Measurements from ENCODE around the gene ZFP91. TPM values are rescaled to one million over a fixed set of nuclear protein-coding genes. Genes with fewer than 3 reads are reported as not detected.

ZFP91 gene
- polyA plus RNA-seq, 1 experiment: 18.3 TPM

GRCh38 chr11:58577555-58578135 is 1.2 kb upstream of the ZFP91 start:
- Histone ChIP-seq H3K4me3 (ENCODE audit: low read depth, low read length) (peak overlapping the region; percentile 95), H3K27me3 (ENCODE audit: control insufficient read depth, insufficient read depth, low read length) (no peaks in the 10 kb centered on the region), H3K36me3 (ENCODE audit: control insufficient read depth, insufficient read depth, low read length) (no peaks in the 10 kb centered on the region)
- ChIA-PET CTCF (interaction anchor here (0.6 to 4.4 kb wide), 14 partner anchors 10 to 894 kb away, joined by 3 to 45 read pairs (median 6); no protein-coding TSS in a partner anchor), POLR2A (interaction anchor here (1.0 kb wide), 1 partner anchor 51 kb away, joined by 3 read pairs; no protein-coding TSS in a partner anchor)
- TF ChIP-seq CTCF (IDR thresholded peaks at IDR 0.05; ENCODE audit: insufficient read depth, low read depth, low read length): no peak
- DNase-seq (ENCODE audit: low read depth): peak; percentile 74

GRCh38 chr11:58578136-58578634 is 678 bp upstream of the ZFP91 start:
- POLR2A ChIA-PET: interaction anchor here (0.8 to 1.0 kb wide), 2 partner anchors 51 to 768 kb away, joined by 3 read pairs; no protein-coding TSS in a partner anchor
- H3K4me3 ChIP-seq (ENCODE audit: low read depth, low read length): peak overlapping the region; percentile 95
- no peak for TF ChIP-seq CTCF (IDR thresholded peaks at IDR 0.05; ENCODE audit: insufficient read depth, low read depth, low read length)
- H3K27me3 ChIP-seq (ENCODE audit: control insufficient read depth, insufficient read depth, low read length): no peaks in the 10 kb centered on the region
- CTCF ChIA-PET: interaction anchor here (0.6 to 4.4 kb wide), 7 partner anchors 16 to 895 kb away, joined by 3 to 45 read pairs (median 6); no protein-coding TSS in a partner anchor
- no peaks in the 10 kb centered on the region for H3K36me3 ChIP-seq (ENCODE audit: control insufficient read depth, insufficient read depth, low read length)
- DNase-seq (ENCODE audit: low read depth): peak; percentile 97

DNA sequence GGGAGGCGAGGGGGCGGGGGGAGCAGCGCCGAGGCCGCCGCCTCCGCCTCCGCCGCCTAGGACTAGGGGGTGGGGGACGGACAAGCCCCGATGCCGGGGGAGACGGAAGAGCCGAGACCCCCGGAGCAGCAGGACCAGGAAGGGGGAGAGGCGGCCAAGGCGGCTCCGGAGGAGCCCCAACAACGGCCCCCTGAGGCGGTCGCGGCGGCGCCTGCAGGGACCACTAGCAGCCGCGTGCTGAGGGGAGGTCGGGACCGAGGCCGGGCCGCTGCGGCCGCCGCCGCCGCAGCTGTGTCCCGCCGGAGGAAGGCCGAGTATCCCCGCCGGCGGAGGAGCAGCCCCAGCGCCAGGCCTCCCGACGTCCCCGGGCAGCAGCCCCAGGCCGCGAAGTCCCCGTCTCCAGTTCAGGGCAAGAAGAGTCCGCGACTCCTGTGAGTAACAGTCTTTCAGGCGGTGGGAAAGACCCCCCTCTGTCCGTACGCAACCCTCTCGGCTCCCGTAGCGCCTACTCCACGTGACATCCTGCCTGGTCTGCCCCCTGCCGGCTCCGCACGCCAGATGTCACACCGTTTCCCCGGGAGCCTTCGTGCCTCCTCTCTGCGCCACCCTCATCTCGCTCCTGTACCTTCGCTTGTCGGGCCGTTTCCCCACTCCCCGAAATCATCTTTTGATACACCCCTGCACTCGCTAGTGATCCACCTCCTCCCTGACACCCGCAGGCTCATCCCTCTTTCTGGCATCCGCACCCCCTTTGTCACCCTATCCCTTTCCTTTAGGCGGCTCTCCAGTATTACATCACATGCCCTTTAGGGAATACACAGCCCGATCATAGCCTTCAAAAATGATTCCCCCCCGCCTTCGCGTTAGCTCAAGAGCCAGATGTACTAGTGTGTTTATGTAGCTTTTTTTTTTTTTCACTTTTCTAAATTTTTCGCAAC is 598 bp downstream of the ZFP91 start:
- ChIA-PET CTCF (interaction anchor here (0.6 to 4.4 kb wide), 4 partner anchors 11 to 321 kb away, joined by 3 to 45 read pairs (median 5); no protein-coding TSS in a partner anchor), POLR2A (no interaction called here)
- peak; percentile 34 for DNase-seq (ENCODE audit: low read depth)
- TF ChIP-seq CTCF (IDR thresholded peaks at IDR 0.05; ENCODE audit: insufficient read depth, low read depth, low read length): peak; percentile 88
- Histone ChIP-seq H3K27me3 (ENCODE audit: control insufficient read depth, insufficient read depth, low read length) (no peaks in the 10 kb centered on the region), H3K36me3 (ENCODE audit: control insufficient read depth, insufficient read depth, low read length) (no peaks in the 10 kb centered on the region), H3K4me3 (ENCODE audit: low read depth, low read length) (peak overlapping the region; percentile 95)

DNA sequence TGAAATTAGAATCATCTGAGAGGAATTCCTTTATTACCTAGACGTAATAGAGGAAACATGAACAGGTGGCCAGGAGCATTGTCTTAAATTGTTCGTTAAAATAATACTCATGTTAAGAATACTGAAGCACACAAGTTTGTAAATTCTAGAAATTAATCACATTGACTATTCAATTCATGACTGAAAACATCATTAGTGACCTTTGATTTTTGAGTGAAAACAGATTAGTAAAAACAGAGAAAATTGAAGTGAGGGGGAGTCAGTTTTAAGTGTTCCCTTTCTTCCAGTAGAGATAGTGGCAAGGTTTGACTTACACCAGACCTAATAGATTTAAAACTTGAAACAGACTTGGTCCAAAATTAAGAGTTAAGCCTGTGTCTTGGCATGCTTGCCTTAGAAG is 1.4 kb downstream of the ZFP91 start:
- CTCF ChIA-PET: interaction anchor here (0.6 to 1.6 kb wide), 3 partner anchors 12 to 320 kb away, joined by 3 to 6 read pairs (median 4); no protein-coding TSS in a partner anchor
- Histone ChIP-seq H3K4me3 (ENCODE audit: low read depth, low read length) (peak overlapping the region; percentile 95), H3K36me3 (ENCODE audit: control insufficient read depth, insufficient read depth, low read length) (no peaks in the 10 kb centered on the region), H3K27me3 (ENCODE audit: control insufficient read depth, insufficient read depth, low read length) (no peaks in the 10 kb centered on the region)
- TF ChIP-seq CTCF (IDR thresholded peaks at IDR 0.05; ENCODE audit: insufficient read depth, low read depth, low read length): no peak
- no peak for DNase-seq (ENCODE audit: low read depth)
- POLR2A ChIA-PET: no interaction called here

DNA sequence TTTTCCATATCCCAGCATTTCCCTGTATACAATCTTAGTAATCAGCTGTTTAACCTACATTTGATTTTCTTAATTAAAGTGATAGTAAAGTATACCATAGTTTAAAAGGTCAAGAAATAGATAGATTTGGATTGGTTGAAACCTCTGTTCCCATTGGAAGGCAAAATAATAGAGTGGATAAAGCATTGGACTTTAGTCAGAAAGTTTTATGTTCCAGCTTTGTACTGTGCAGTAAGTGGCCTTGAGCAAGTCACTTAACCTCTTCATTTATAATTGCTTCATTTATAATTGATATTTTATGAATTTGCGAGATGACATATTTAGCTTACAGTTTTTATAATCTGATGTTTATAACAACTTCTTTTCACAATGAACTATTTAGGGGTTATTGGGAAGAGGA is 3.6 kb downstream of the ZFP91 start:
- DNase-seq (ENCODE audit: low read depth): no peak
- Histone ChIP-seq H3K27me3 (ENCODE audit: control insufficient read depth, insufficient read depth, low read length) (no peaks in the 10 kb centered on the region), H3K4me3 (ENCODE audit: low read depth, low read length) (no peak overlapping the region), H3K36me3 (ENCODE audit: control insufficient read depth, insufficient read depth, low read length) (no peaks in the 10 kb centered on the region)
- no peak for TF ChIP-seq CTCF (IDR thresholded peaks at IDR 0.05; ENCODE audit: insufficient read depth, low read depth, low read length)
- POLR2A ChIA-PET: no interaction called here
- CTCF ChIA-PET: interaction anchor here (1.0 kb wide), 1 partner anchor 47 kb away, joined by 4 read pairs; no protein-coding TSS in a partner anchor
